Mucosa of descending colon (tissue), 3 donors: ENCODE results near the gene RPS6KA4. TPM values are rescaled to one million over a fixed set of nuclear protein-coding genes. Genes with fewer than 3 reads are reported as not detected.

Experiments
- ATAC-seq: fragments of 200-7000 bp; cut with Tn5 transposase; one replicate; pipeline ENCODE4 v1.9.1; 2020; ENCODE audit warnings: mild to moderate bottlenecking, moderate library complexity
- DNase-seq, 3 donors: peaks; one replicate each; pipeline ENCODE4 v3.0.0-alpha.2; 2020
- H3K36me3 ChIP-seq: fragments of 200-600 bp; one replicate; pipeline ENCODE4 v1.8.0; 2021; ENCODE audit warnings: low read depth, mild to moderate bottlenecking
- H3K4me1 ChIP-seq: fragments of 200-600 bp; one replicate; pipeline ENCODE4 v1.8.0; 2021; ENCODE audit warnings: low read depth, mild to moderate bottlenecking
- H3K4me3 ChIP-seq: fragments of 200-600 bp; one replicate; pipeline ENCODE4 v1.8.0; 2021; ENCODE audit warnings: mild to moderate bottlenecking
- H3K9me3 ChIP-seq: fragments of 200-600 bp; one replicate; pipeline ENCODE4 v1.8.0; 2021; ENCODE audit warnings: mild to moderate bottlenecking
- intact Hi-C, 2 donors: fragments of 100-400 bp; cut with DNase I in 1 of 2; cut with micrococcal nuclease in 1 of 2; formaldehyde crosslinking; loops; one replicate each; pipeline versions ENCODE4 v1.11.0 to v1.11.1; 2022; cut with DNase I, micrococcal nuclease
- total RNA-seq, 3 donors: library from RNA; stranded (reverse); fragmentation: NEBNext Ultra II Directional in 2 of 3; extraction: Animal tissue kit (Norgen Biotek cat#: 25700) in 2 of 3; gene quantifications; one replicate each; pipeline versions ENCODE4 v1.2.1 to v1.2.4, GENCODE V29; 2021 to 2023
- TF ChIP-seq, protein P1 (sequence below): fragments of 200-600 bp; IDR thresholded peaks from one replicate; pipeline ENCODE4 v1.8.0; 2022; ENCODE audit warnings: antibody characterized with exemption, mild to moderate bottlenecking
- donor health status: DM: no; HTN: no; CAD: no; lungs with moderate emphysema.
- donor health status: DM: no; HTN: no; CAD: no.
- donor health status: DM: no; HTN: yes; CAD: no.

Gene RPS6KA4
- total RNA-seq, 3 donors from 2014 or later, result 33.6 to 39.8 (median 36.5) TPM

DNA sequence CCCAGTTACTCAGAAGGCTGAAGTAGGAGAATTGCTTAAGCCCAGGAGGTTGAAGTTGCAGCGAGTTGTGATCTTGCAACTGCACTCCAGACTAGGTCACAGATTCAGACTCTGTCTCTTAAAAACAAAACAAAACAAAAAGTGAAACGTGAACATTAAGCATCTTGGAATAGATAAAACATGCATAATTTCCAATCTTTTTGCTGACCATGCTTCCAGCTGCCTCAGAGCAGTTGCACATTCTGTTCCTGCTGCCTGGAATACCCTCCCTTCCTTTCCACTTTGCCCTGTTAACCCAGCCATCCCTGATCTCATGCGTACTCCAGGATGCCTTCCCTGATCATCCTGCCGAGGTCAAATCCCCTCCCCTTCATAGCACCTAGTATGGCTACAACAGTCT, 19.7 kb upstream of the RPS6KA4 start:
- H3K4me3 ChIP-seq, result no peak overlapping the region
- ATAC-seq, result no peak
- no peak for DNase-seq
- H3K9me3 ChIP-seq, result no peaks in the 10 kb centered on the region
- H3K4me1 ChIP-seq, result peaks cover 12% of the 10 kb centered on the region
- no peaks in the 10 kb centered on the region for H3K36me3 ChIP-seq
- TF ChIP-seq, protein P1, sequence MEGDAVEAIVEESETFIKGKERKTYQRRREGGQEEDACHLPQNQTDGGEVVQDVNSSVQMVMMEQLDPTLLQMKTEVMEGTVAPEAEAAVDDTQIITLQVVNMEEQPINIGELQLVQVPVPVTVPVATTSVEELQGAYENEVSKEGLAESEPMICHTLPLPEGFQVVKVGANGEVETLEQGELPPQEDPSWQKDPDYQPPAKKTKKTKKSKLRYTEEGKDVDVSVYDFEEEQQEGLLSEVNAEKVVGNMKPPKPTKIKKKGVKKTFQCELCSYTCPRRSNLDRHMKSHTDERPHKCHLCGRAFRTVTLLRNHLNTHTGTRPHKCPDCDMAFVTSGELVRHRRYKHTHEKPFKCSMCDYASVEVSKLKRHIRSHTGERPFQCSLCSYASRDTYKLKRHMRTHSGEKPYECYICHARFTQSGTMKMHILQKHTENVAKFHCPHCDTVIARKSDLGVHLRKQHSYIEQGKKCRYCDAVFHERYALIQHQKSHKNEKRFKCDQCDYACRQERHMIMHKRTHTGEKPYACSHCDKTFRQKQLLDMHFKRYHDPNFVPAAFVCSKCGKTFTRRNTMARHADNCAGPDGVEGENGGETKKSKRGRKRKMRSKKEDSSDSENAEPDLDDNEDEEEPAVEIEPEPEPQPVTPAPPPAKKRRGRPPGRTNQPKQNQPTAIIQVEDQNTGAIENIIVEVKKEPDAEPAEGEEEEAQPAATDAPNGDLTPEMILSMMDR, result no peak
- intact Hi-C loops, result no loop called here

GRCh38 chr11:64339754-64340408, 19.1 kb upstream of the RPS6KA4 start, which contains the start of gene CCDC88B:
TSS of gene CCDC88B (plus strand) at chr11:64340204. CDS start at chr11:64340267, 63 bp downstream.
- peaks cover 12% of the 10 kb centered on the region for H3K4me1 ChIP-seq
- no peaks in the 10 kb centered on the region for H3K9me3 ChIP-seq
- peak; percentile 75 to 95 (median 82) for DNase-seq
- TF ChIP-seq, protein P1, result no peak
- ATAC-seq, result peak; percentile 65
- intact Hi-C loops, result no loop called here
- no peaks in the 10 kb centered on the region for H3K36me3 ChIP-seq
- H3K4me3 ChIP-seq, result no peak within 1 kb of the TSS

- TF ChIP-seq, protein P1, result no peak
- peak; percentile 72 to 89 (median 77) for DNase-seq
- Histone ChIP-seq H3K9me3 (no peaks in the 10 kb centered on the region), H3K4me1 (peaks cover 12% of the 10 kb centered on the region), H3K4me3 (no peak overlapping the region), H3K36me3 (no peaks in the 10 kb centered on the region)
- peak; percentile 37 for ATAC-seq
- intact Hi-C loops, result no loop called here
Observed at GRCh38 chr11:64340671-64341335, 18.2 kb upstream of the RPS6KA4 start.

DNA sequence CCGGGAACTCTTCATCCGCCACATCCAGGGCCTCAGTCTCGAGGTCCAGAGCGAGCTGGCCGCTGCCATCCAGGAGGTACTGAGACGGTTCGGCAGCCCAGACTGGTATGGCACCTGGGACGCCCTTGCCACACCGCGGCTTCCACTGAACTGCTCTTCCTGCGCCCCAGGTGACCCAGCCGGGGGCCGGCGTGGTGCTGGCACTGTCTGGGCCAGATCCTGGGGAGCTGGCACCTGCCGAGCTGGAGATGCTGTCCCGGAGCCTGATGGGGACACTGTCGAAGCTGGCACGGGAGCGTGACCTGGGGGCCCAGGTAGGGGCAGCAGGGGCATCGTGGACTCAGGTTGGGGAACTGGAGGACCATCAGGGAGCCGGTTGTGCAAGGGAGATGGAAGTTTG, 17.5 kb upstream of the RPS6KA4 start:
- TF ChIP-seq, protein P1, result no peak
- ATAC-seq (no peak), DNase-seq (peak in 2 of 3 donors; percentile 47 to 67)
- Histone ChIP-seq H3K9me3 (no peaks in the 10 kb centered on the region), H3K4me1 (peaks cover 12% of the 10 kb centered on the region), H3K4me3 (no peak overlapping the region), H3K36me3 (no peaks in the 10 kb centered on the region)
- intact Hi-C loops, result no loop called here

DNA sequence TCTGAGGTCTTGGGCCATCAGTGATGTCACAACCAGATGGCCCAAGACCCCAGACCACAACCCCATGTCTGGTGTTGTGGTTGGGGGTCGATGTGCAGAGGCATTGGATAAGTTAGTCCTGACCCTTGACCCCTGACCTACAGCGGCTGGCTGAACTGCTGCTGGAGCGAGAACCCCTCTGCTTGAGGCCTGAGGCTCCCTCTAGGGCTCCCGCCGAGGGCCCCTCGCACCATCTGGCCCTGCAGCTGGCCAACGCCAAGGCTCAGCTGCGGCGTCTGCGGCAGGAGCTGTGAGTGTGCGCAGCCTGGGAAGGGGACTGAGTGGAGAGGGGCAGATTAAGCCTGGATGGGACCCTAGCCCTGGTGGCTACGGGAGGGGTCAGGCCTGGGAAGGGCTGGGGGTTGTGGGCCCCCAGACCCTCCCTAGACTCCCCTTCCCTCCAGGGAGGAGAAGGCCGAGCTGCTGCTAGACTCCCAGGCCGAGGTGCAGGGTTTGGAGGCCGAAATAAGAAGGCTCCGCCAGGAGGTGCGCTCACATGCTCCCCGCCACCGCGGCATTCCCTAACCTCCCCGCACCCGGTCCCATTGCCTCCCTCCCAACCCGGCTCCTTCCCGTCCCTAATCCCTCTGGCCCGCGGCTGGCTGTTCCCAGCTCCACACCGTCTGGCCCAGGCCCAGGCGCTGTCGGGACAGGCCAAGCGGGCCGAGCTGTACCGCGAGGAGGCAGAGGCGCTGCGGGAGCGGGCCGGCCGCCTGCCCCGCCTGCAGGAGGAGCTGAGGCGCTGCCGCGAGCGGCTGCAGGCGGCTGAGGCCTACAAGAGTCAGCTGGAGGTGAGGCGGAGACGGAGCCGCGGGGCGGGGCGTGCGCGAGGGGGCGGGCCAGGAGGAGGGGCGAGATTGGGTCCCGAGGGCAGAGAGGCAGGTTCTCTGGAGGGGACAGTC, 16.8 kb upstream of the RPS6KA4 start:
- no peaks in the 10 kb centered on the region for H3K9me3 ChIP-seq
- peaks cover 12% of the 10 kb centered on the region for H3K4me1 ChIP-seq
- no peak overlapping the region for H3K4me3 ChIP-seq
- intact Hi-C loops, result no loop called here
- TF ChIP-seq, protein P1, result peak; percentile 55
- H3K36me3 ChIP-seq, result no peaks in the 10 kb centered on the region
- DNase-seq (peak; percentile 96 to 99 (median 96)), ATAC-seq (peak; percentile 91)
